ENCODE measurements around the gene LRG1. TPM values are rescaled to one million over a fixed set of nuclear protein-coding genes. Genes with fewer than 3 reads are reported as not detected.

LRG1 gene, protein sequence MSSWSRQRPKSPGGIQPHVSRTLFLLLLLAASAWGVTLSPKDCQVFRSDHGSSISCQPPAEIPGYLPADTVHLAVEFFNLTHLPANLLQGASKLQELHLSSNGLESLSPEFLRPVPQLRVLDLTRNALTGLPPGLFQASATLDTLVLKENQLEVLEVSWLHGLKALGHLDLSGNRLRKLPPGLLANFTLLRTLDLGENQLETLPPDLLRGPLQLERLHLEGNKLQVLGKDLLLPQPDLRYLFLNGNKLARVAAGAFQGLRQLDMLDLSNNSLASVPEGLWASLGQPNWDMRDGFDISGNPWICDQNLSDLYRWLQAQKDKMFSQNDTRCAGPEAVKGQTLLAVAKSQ
- total RNA-seq: 10 to 100 TPM in 1 of 2 donors, under 1 TPM in 1; 0.41 to 13.5 TPM

DNA sequence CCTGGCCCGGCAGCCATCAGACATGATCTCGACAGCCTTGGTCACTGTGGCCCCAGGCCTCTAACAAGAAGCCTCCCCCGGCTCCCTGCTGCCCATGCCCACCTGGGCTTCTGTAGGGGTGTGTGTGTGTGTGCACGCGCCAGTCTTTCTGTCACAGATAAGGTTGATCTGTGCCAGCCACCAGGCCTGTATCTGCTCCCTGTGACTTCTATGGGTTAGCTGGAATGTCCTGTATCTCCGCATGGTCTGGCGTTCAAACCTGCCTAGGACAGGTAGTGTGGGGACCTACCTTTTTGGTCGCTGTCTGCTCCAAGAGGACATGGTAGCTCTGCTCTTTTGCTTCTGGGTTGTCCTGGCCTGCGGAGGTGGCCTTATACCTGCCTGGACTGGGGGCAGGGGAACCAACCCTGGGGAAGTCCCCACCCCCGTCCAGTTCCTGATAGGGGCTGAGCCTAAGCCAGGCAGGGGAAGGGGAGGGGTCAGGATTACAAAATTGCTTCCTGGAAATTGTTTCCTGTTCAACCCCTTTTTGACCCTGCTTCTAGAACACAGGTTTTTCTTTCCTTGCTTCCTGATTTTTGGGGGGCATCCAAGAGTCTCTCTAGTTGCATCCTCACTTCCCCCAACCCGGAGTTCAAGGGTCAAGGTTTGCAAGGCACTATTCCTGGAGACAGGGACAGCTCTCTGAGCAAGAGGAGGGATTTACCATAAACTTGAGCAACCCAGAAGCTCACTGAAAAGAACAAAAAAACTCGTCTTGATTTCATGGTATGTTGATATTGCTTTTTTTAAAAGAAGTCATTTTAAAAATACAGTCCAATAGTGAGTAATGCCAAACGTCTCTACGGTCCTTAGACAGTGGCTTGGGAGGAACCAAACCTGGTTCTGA lies at the start of gene LRG1:
Gene LRG1 (minus strand): TSS at position 344 of the 889 bp plus-strand sequence. CDS start 23 bp downstream, at position 321.
- Histone ChIP-seq H3K36me3 (no peaks in the 10 kb centered on the region), H3K27ac (peak within 1 kb of the TSS in 1 of 2 donors; percentile 2), H3K9me3 (peaks cover 5% of the 10 kb centered on the region), H3K4me1 (ENCODE audit: control insufficient read depth in 1 of 2, low read depth in 2 of 2) (peaks cover 0 to 8% of the 10 kb centered on the region in 2 donors), H3K4me3 (no peak within 1 kb of the TSS), H3K27me3 (replicated peaks; ENCODE audit: insufficient read depth) (no peaks in the 10 kb centered on the region)
- TF ChIP-seq CTCF (IDR thresholded peaks at IDR 0.05): no peak
- ATAC-seq (ENCODE audit: insufficient number of reproducible peaks, low FRiP score, low read depth) (no peak), DNase-seq (ENCODE audit: low spot score) (no peak)

DNA sequence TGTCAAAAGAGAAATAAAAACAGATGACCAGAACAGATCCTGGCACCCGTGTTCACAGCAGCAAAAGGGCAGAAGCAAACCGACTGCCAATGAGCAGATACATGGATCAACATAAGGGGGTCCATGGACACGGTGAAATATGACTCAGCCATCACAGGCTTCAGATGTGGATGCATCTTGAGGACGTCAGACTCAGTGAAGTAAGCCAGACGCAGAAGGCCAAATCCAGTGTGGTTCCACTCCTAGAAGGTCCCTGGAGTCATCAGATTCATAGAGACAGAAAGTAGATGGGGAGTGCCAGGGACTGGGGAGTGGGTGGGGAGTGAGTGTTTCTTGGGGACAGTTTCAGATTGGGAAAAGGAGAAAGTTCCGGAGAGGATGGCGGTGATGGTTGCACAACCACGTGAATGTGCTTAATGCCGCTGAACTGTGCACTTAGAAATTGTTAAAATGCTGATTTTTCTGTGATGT lies 48.5 kb upstream of the LRG1 start:
- H3K9me3 ChIP-seq: no peaks in the 10 kb centered on the region
- no peak overlapping the region for H3K27ac ChIP-seq
- peaks cover 13% of the 10 kb centered on the region for H3K27me3 ChIP-seq (replicated peaks; ENCODE audit: insufficient read depth)
- no peaks in the 10 kb centered on the region for H3K36me3 ChIP-seq
- no peak for DNase-seq (ENCODE audit: low spot score)
- TF ChIP-seq CTCF (IDR thresholded peaks at IDR 0.05): no peak
- peaks cover 0 to 11% of the 10 kb centered on the region in 2 donors for H3K4me1 ChIP-seq (ENCODE audit: control insufficient read depth in 1 of 2, low read depth in 2 of 2)
- no peak for ATAC-seq (ENCODE audit: insufficient number of reproducible peaks, low FRiP score, low read depth)
- no peak overlapping the region for H3K4me3 ChIP-seq

GRCh38 chr19:4587527-4587926 lies 47.7 kb upstream of the LRG1 start:
- TF ChIP-seq CTCF (IDR thresholded peaks at IDR 0.05): no peak

GRCh38 chr19:4586691-4587090 lies 46.9 kb upstream of the LRG1 start:
- peaks cover 0 to 11% of the 10 kb centered on the region in 2 donors for H3K4me1 ChIP-seq (ENCODE audit: control insufficient read depth in 1 of 2, low read depth in 2 of 2)
- ATAC-seq (ENCODE audit: insufficient number of reproducible peaks, low FRiP score, low read depth): no peak
- no peak for TF ChIP-seq CTCF (IDR thresholded peaks at IDR 0.05)

More at GRCh38 chr19:4587527-4587926, 47.7 kb upstream of the LRG1 start:
- Histone ChIP-seq H3K9me3 (no peaks in the 10 kb centered on the region), H3K4me3 (no peak overlapping the region), H3K27me3 (replicated peaks; ENCODE audit: insufficient read depth) (peaks cover 13% of the 10 kb centered on the region), H3K4me1 (ENCODE audit: control insufficient read depth in 1 of 2, low read depth in 2 of 2) (peaks cover 0 to 11% of the 10 kb centered on the region in 2 donors), H3K27ac (no peak overlapping the region), H3K36me3 (no peaks in the 10 kb centered on the region)
- no peak for DNase-seq (ENCODE audit: low spot score)
- no peak for ATAC-seq (ENCODE audit: insufficient number of reproducible peaks, low FRiP score, low read depth)

DNA sequence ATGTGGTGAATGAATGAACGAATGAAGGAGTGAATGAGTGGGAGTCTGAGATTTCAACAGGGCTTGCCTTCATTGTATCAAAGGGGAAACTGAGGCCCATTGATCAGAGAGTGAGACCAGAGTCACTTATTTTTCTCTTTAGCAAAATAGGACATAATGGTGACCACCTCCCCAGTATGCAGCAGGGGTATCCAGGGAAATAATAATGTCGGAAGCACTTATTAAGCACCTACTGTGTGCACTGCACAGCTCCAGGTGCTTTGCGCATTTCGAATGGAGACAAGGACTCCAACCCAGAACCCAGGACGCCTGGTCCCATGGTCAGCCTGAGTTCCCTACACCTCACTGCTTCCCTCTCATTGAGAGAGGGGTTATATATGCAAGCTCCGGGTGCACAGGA lies 46.4 kb upstream of the LRG1 start:
- H3K27me3 ChIP-seq (replicated peaks; ENCODE audit: insufficient read depth): peaks cover 13% of the 10 kb centered on the region
- TF ChIP-seq CTCF (IDR thresholded peaks at IDR 0.05): no peak
- peaks cover 0 to 11% of the 10 kb centered on the region in 2 donors for H3K4me1 ChIP-seq (ENCODE audit: control insufficient read depth in 1 of 2, low read depth in 2 of 2)
- H3K27ac ChIP-seq: no peak overlapping the region
- no peaks in the 10 kb centered on the region for H3K36me3 ChIP-seq
- ATAC-seq (ENCODE audit: insufficient number of reproducible peaks, low FRiP score, low read depth) (no peak), DNase-seq (ENCODE audit: low spot score) (no peak)
- H3K4me3 ChIP-seq: no peak overlapping the region
- no peaks in the 10 kb centered on the region for H3K9me3 ChIP-seq

More at GRCh38 chr19:4586691-4587090, 46.9 kb upstream of the LRG1 start:
- no peak overlapping the region for H3K4me3 ChIP-seq
- H3K36me3 ChIP-seq: no peaks in the 10 kb centered on the region
- no peak for DNase-seq (ENCODE audit: low spot score)
- no peak overlapping the region for H3K27ac ChIP-seq
- H3K9me3 ChIP-seq: no peaks in the 10 kb centered on the region
- H3K27me3 ChIP-seq (replicated peaks; ENCODE audit: insufficient read depth): peaks cover 13% of the 10 kb centered on the region
